Measurements from ENCODE around the gene SAT2. TPM values are rescaled to one million over a fixed set of nuclear protein-coding genes. Genes with fewer than 3 reads are reported as not detected.
"Not testable (repeated sequence)": the region's sequence is repeated elsewhere in the genome, so short reads cannot be mapped to it uniquely, and the experiment has no call there.

Gene SAT2
- total RNA-seq, 2 donors from 2014 or later = 82.7 to 103 TPM

GRCh38 chr17:7611635-7612293 is 15.9 kb downstream of the SAT2 start:
- no peaks in the 10 kb centered on the region for H3K27me3 Mint-ChIP-seq (ENCODE audit: insufficient read depth)
- peaks cover 23% of the 10 kb centered on the region for H3K36me3 Mint-ChIP-seq (ENCODE audit: low read depth)
- WGBS, 2 experiments (ENCODE audit: insufficient coverage in 1 of 2, insufficient read length in 1 of 2) = 88% methylated on average over 3 of the region's 3 CpGs; no CpG with 5 or more reads in 1 of the 2 experiments
- no peak overlapping the region for H3K27ac ChIP-seq (ENCODE audit: low read depth, low read length)
- no peaks in the 10 kb centered on the region for H3K4me1 ChIP-seq (ENCODE audit: control insufficient read depth, insufficient read depth, low read length)
- TF ChIP-seq CTCF (conservative IDR thresholded peaks at IDR 0.05) = no peak
- H3K27me3 ChIP-seq (ENCODE audit: control insufficient read depth, insufficient read depth, low read length, poor library complexity, severe bottlenecking) = no peaks in the 10 kb centered on the region
- no peaks in the 10 kb centered on the region for H3K9me3 Mint-ChIP-seq
- H3K4me1 Mint-ChIP-seq = peaks cover 22% of the 10 kb centered on the region
- H3K4me3 Mint-ChIP-seq = peak overlapping the region; percentile 80
- H3K9ac ChIP-seq (ENCODE audit: extremely low read depth, low read length, poor library complexity, severe bottlenecking) = no peak overlapping the region
- peaks cover 26% of the 10 kb centered on the region for H3K36me3 ChIP-seq (ENCODE audit: control insufficient read depth, insufficient read depth, low read length)
- DNase-seq = no peak
- peak overlapping the region; percentile 100 for H3K4me3 ChIP-seq (ENCODE audit: low read length)
- no peaks in the 10 kb centered on the region for H3K9me3 ChIP-seq (ENCODE audit: control insufficient read depth, low read length)
- H3K27ac Mint-ChIP-seq = no peak overlapping the region

GRCh38 chr17:7610641-7611040 is 17.0 kb downstream of the SAT2 start:
- H3K4me3 ChIP-seq (ENCODE audit: low read length) = no peak overlapping the region
- no peaks in the 10 kb centered on the region for H3K9me3 ChIP-seq (ENCODE audit: control insufficient read depth, low read length)
- no peak overlapping the region for H3K27ac ChIP-seq (ENCODE audit: low read depth, low read length)
- H3K9ac ChIP-seq (ENCODE audit: extremely low read depth, low read length, poor library complexity, severe bottlenecking) = no peak overlapping the region
- Mint-ChIP-seq H3K27ac (no peak overlapping the region), H3K4me3 (no peak overlapping the region), H3K36me3 (ENCODE audit: low read depth) (peaks cover 30% of the 10 kb centered on the region), H3K4me1 (peaks cover 24% of the 10 kb centered on the region), H3K9me3 (no peaks in the 10 kb centered on the region), H3K27me3 (ENCODE audit: insufficient read depth) (no peaks in the 10 kb centered on the region)
- no peak for TF ChIP-seq CTCF (conservative IDR thresholded peaks at IDR 0.05)
- 92 to 100% methylated on average over 1 to 2 of the region's 2 CpGs for WGBS, 2 experiments (ENCODE audit: insufficient coverage in 1 of 2, insufficient read length in 1 of 2)
- no peak for DNase-seq
- H3K27me3 ChIP-seq (ENCODE audit: control insufficient read depth, insufficient read depth, low read length, poor library complexity, severe bottlenecking) = no peaks in the 10 kb centered on the region
- H3K4me1 ChIP-seq (ENCODE audit: control insufficient read depth, insufficient read depth, low read length) = no peaks in the 10 kb centered on the region
- peaks cover 31% of the 10 kb centered on the region for H3K36me3 ChIP-seq (ENCODE audit: control insufficient read depth, insufficient read depth, low read length)

- no peaks in the 10 kb centered on the region for H3K9me3 Mint-ChIP-seq
- Histone ChIP-seq H3K36me3 (ENCODE audit: control insufficient read depth, insufficient read depth, low read length) (peaks cover 66% of the 10 kb centered on the region), H3K4me3 (ENCODE audit: low read length) (no peak overlapping the region), H3K27me3 (ENCODE audit: control insufficient read depth, insufficient read depth, low read length, poor library complexity, severe bottlenecking) (no peaks in the 10 kb centered on the region), H3K4me1 (ENCODE audit: control insufficient read depth, insufficient read depth, low read length) (no peaks in the 10 kb centered on the region), H3K9me3 (ENCODE audit: control insufficient read depth, low read length) (no peaks in the 10 kb centered on the region), H3K27ac (ENCODE audit: low read depth, low read length) (no peak overlapping the region), H3K9ac (ENCODE audit: extremely low read depth, low read length, poor library complexity, severe bottlenecking) (no peak overlapping the region)
- DNase-seq = no peak
- no peak for TF ChIP-seq CTCF (conservative IDR thresholded peaks at IDR 0.05)
- no peak overlapping the region for H3K4me3 Mint-ChIP-seq
- peak overlapping the region; percentile 41 for H3K27ac Mint-ChIP-seq
- peaks cover 6% of the 10 kb centered on the region for H3K4me1 Mint-ChIP-seq
- 89 to 100% methylated on average over 3 to 4 of the region's 4 CpGs for WGBS, 2 experiments (ENCODE audit: insufficient coverage in 1 of 2, insufficient read length in 1 of 2)
- peaks cover 53% of the 10 kb centered on the region for H3K36me3 Mint-ChIP-seq (ENCODE audit: low read depth)
- H3K27me3 Mint-ChIP-seq (ENCODE audit: insufficient read depth) = no peaks in the 10 kb centered on the region
Measured at GRCh38 chr17:7606280-7606679, 21.3 kb downstream of the SAT2 start.

DNA sequence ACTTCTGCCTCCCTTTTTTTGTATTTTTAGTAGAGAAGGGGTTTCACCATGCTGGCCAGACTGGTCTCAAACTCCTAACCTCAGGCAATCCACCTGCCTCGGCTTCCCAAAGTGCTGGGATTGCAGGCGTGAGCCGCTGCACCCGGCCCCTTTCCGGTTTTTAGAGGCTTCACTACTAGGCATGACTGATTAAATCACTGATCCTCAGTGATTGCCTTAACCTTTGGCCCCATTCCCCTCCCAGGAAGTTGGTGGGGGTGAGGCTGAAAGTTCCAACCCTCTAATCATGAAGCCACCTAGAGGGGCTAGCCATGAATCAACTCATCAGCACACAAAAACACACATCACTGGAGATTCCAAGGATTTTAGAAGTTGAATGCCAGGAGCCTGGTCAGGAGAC is 30.1 kb downstream of the SAT2 start:
- H3K27ac ChIP-seq (ENCODE audit: low read depth, low read length); DNase-seq; H3K4me3 ChIP-seq (ENCODE audit: low read length); H3K27me3 ChIP-seq (ENCODE audit: control insufficient read depth, insufficient read depth, low read length, poor library complexity, severe bottlenecking); H3K27ac Mint-ChIP-seq; H3K9me3 Mint-ChIP-seq; H3K4me1 Mint-ChIP-seq; H3K4me3 Mint-ChIP-seq; H3K4me1 ChIP-seq (ENCODE audit: control insufficient read depth, insufficient read depth, low read length); H3K9ac ChIP-seq (ENCODE audit: extremely low read depth, low read length, poor library complexity, severe bottlenecking); H3K27me3 Mint-ChIP-seq (ENCODE audit: insufficient read depth); H3K9me3 ChIP-seq (ENCODE audit: control insufficient read depth, low read length): not testable (repeated sequence)
- H3K36me3 ChIP-seq (ENCODE audit: control insufficient read depth, insufficient read depth, low read length) = peaks cover 83% of the 10 kb centered on the region
- peaks cover 82% of the 10 kb centered on the region for H3K36me3 Mint-ChIP-seq (ENCODE audit: low read depth)
- WGBS, 2 experiments (ENCODE audit: insufficient coverage in 1 of 2, insufficient read length in 1 of 2) = 94% methylated on average over 5 of the region's 5 CpGs; no CpG with 5 or more reads in 1 of the 2 experiments

Data from endodermal cell (in vitro differentiated cells).